BLaER1 treated with 17β-estradiol and CSF1 and Interleukin-3, amounts not matched to agents 10 nM and 100 nM (cell line): ENCODE data around the gene FOXRED2.
A peak's percentile ranks its signal among the peaks of the same experiment; 100 is the strongest.
"Not testable (repeated sequence)": the region's sequence is repeated elsewhere in the genome, so short reads cannot be mapped to it uniquely, and the experiment has no call there.

Experiments
- H3K27ac ChIP-seq, 11 experiments: shearing (Covaris generic); formaldehyde crosslinking; 2 replicates each; pipeline ENCODE4 v1.8.1; 2022
- H3K27me3 ChIP-seq, 11 experiments: shearing (Covaris generic); formaldehyde crosslinking; 2 replicates each; pipeline ENCODE4 v1.8.1; 2022
- H3K36me3 ChIP-seq, 11 experiments: shearing (Covaris generic); formaldehyde crosslinking; 2 replicates each; pipeline ENCODE4 v1.8.1; 2022
- H3K4me1 ChIP-seq, 10 experiments: shearing (Covaris generic); formaldehyde crosslinking; 2 replicates each; pipeline ENCODE4 v1.8.1; 2022
- H3K4me2 ChIP-seq, 11 experiments: shearing (Covaris generic); formaldehyde crosslinking; 2 replicates each; pipeline ENCODE4 v1.8.1; 2022
- H3K4me3 ChIP-seq, 10 experiments: shearing (Covaris generic); formaldehyde crosslinking; 2 replicates each; pipeline ENCODE4 v1.8.1; 2022
- H3K9ac ChIP-seq, 11 experiments: shearing (Covaris generic); formaldehyde crosslinking; 2 replicates each; pipeline ENCODE4 v1.8.1; 2022
- H3K9me3 ChIP-seq, 11 experiments: shearing (Covaris generic); formaldehyde crosslinking; replicated peaks in 1 of 11; 2 replicates each; pipeline ENCODE4 v1.8.1; 2022
- H4K20me1 ChIP-seq, 11 experiments: shearing (Covaris generic); formaldehyde crosslinking; 2 replicates each; pipeline ENCODE4 v1.8.1; 2022
- Cebpa-rat ChIP-seq, 11 experiments: shearing (Covaris generic); IDR thresholded peaks; 2 replicates each; pipeline ENCODE4 v1.8.1; 2022

Gene FOXRED2

DNA sequence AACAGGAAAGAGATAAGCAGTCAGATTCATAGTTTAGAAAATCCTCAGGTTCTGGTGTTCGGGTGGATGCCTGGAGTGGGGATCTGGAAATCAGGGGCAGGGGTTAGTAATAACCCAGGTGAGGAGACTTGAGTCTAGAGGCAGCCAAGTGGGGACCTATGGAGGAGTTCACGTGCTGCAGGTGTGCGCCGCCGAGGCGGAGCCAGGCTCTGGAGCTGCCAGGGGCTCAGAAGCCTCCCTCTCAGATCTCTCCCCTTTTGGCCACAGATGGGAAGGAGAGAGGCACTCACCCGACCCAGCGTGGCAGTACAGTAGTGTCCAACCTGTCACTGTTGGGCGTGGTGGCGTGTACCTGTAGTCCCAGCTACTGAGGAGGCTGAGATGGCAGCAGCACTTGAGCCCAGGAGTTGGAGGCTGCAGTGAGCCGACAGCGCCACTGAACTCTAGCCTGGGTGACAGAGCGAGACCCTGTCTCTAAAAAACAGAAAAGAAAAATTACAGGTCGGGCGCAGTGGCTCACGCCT is 52.9 kb downstream of the FOXRED2 start:
- Histone ChIP-seq H3K4me2 (peak overlapping the region; percentile 74 to 99 (median 91)), H3K4me3 (peak overlapping the region in 2 of 10 experiments; percentile 39 to 63; a peak in 2 of 20 replicates), H3K36me3 (no peaks in the 10 kb centered on the region), H3K27me3 (no peaks in the 10 kb centered on the region), H3K9me3 (no peaks in the 10 kb centered on the region), H3K9ac (peak overlapping the region in 8 of 11 experiments; percentile 69 to 77 (median 74); a peak in 12 of 22 replicates), H3K27ac (peak overlapping the region in 9 of 11 experiments; percentile 35 to 92 (median 88); a peak in 17 of 22 replicates), H4K20me1 (no peaks in the 10 kb centered on the region), H3K4me1 (peaks cover 78 to 100% (median 99%) of the 10 kb centered on the region in 10 experiments)
- no peak for TF ChIP-seq Cebpa-rat (IDR thresholded peaks at IDR 0.05)

DNA sequence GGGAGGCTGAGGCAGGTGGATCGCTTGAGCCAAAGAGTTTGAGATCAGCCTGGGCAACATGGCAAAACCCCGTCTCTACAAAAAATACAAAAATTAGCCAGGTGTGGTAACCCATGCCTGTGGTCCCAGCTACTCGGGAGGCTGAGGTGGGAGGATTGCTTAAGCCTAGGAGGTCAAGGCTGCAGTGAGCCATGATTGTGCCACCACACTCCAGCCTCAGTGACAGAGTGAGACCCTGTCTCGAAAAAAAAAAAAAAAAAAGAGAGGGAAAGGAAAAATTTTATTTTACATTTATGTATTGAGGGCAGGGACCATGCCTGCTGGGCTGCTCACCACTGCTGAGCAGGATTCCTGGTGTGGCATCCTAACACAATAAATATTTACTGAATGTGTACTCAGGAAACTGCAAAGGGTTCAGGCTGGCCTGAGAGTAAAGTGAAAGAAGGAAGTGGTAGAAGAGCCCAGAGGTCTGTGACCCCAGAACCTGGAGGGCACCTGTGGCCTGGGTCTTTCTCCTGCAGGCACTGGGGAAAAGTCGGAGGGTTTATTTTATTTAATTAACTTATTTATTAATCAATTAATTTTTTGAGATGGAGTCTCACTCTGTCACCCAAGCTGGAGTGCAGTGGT is 53.7 kb downstream of the FOXRED2 start:
- not testable (repeated sequence) for H4K20me1 ChIP-seq, H3K36me3 ChIP-seq, H3K9me3 ChIP-seq, H3K27me3 ChIP-seq
- peak overlapping the region; percentile 74 to 99 (median 91) for H3K4me2 ChIP-seq
- 0 out of 20 replicates have a peak overlapping the region, but pooled peaks of 2 of the 10 experiments have one; percentile 14 to 15 for H3K4me3 ChIP-seq
- peak overlapping the region in 10 of 11 experiments; percentile 60 to 92 (median 88); a peak in 19 of 22 replicates for H3K27ac ChIP-seq
- peaks cover 85 to 100% (median 99%) of the 10 kb centered on the region in 10 experiments for H3K4me1 ChIP-seq
- H3K9ac ChIP-seq = peak overlapping the region in 9 of 11 experiments; percentile 41 to 77 (median 73); a peak in 15 of 22 replicates

DNA sequence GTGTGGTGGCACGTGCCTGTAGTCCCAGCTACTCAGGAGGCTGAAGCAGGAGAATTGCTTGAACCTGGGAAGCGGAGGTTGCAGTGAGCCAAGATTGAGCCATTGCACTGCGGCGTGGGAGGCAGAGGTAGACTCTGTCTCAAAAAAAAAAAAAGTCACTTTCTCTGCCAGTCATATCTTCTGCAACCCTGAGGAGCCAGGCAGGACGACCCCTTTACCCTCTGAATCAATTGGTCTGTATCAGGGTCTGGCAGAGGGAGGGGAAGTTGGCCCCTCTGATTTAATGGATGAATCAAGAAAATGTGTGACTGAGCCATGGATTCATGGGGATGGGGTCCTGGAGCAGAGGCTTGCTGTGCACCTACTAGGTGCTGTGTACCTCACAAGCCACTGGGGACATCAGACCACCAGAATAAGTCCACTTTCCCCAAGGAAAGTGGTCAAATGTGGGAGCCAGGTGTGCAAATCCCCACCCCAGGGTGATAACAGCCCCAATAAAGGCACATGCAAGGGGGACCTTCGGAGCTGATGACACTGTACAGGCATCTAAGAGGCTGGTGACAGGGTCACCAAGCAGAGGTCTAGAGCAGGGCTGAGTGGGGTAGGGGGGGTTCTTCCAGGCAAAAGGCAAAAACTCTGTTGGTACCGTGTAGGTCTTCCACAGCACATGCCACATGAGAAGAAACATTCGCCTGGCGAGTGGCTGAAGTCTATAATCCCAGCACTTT is 54.4 kb downstream of the FOXRED2 start:
- Histone ChIP-seq H3K9me3 (no peaks in the 10 kb centered on the region), H3K4me3 (peak overlapping the region in 4 of 10 experiments; percentile 4 to 21 (median 18); a peak in 3 of 20 replicates), H3K27me3 (no peaks in the 10 kb centered on the region), H3K27ac (peak overlapping the region; percentile 11 to 92 (median 88); a peak in 21 of 22 replicates), H3K4me2 (peak overlapping the region; percentile 74 to 99 (median 91)), H3K4me1 (peaks cover 85 to 100% (median 99%) of the 10 kb centered on the region in 10 experiments), H3K9ac (peak overlapping the region in 10 of 11 experiments; percentile 37 to 77 (median 72); a peak in 18 of 22 replicates), H4K20me1 (no peaks in the 10 kb centered on the region), H3K36me3 (no peaks in the 10 kb centered on the region)
- no peak for TF ChIP-seq Cebpa-rat (IDR thresholded peaks at IDR 0.05)

DNA sequence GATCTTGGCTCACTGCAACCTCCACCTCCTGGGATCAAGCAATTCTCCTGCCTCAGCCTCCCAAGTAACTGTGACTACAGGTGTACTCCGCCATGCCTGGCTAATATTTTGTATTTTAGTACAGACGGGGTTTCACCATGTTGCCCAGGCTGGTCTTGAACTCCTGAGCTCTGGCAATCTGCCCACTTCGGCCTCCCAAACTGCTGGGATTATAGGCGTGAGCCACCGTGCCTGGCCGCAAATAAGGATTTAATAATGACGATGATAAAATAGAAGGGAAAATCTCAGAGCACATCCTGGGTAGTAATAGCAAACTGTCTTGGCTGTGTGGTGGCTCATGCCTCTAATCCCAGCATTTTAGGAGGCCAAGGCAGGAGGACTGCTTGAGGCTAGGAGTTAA is 55.9 kb downstream of the FOXRED2 start:
- not testable (repeated sequence) for H3K36me3 ChIP-seq

DNA sequence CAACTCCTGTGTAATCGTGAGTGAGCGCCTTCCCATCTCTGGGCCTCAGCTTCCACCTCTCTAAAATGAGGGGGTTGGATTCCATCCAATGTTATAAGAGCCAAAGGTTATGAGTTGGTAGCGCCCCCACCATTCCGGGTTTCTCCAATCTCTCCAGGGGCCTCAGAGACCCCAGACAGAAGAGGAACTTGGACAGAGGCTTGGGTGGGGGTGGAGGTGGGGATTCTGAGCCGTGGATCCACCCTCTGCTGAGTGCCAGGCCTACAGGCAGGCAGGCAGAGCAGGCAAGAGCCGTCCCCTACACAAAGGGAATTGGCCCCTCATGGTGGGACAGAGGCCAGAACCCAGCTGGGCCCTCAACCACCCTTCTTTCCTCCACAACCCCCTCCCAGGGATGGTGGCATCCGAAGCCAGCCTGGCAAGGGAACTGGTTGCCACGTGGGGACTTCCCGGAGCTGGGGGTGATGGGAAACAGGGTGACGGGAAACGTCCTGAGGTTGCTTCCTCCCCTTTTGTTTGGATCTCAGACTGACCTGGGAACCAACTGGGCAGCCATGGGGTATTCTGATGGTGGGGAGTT is 57.2 kb downstream of the FOXRED2 start:
- peak overlapping the region; percentile 59 to 99 (median 90) for H3K4me2 ChIP-seq
- H3K27ac ChIP-seq = peak overlapping the region in 10 of 11 experiments; percentile 60 to 92 (median 88); a peak in 21 of 22 replicates
- peak overlapping the region in 9 of 11 experiments; percentile 50 to 77 (median 70); a peak in 17 of 22 replicates for H3K9ac ChIP-seq
- H3K9me3 ChIP-seq = no peaks in the 10 kb centered on the region
- H3K27me3 ChIP-seq = no peaks in the 10 kb centered on the region
- no peaks in the 10 kb centered on the region for H4K20me1 ChIP-seq
- TF ChIP-seq Cebpa-rat (IDR thresholded peaks at IDR 0.05) = no peak
- H3K4me1 ChIP-seq = peaks cover 91 to 100% (median 98%) of the 10 kb centered on the region in 10 experiments
- H3K36me3 ChIP-seq = no peaks in the 10 kb centered on the region
- no peak overlapping the region; a peak in 1 of 20 replicates for H3K4me3 ChIP-seq

More for the DNA sequence above, 55.9 kb downstream of the FOXRED2 start:
- not testable (repeated sequence) for H3K9me3 ChIP-seq, H3K4me3 ChIP-seq, H4K20me1 ChIP-seq, H3K27me3 ChIP-seq
- H3K27ac ChIP-seq = peak overlapping the region; percentile 47 to 92 (median 88); a peak in 21 of 22 replicates
- H3K4me2 ChIP-seq = peak overlapping the region; percentile 74 to 99 (median 91); a peak in 21 of 22 replicates
- H3K4me1 ChIP-seq = peaks cover 91 to 100% (median 98%) of the 10 kb centered on the region in 10 experiments
- peak overlapping the region in 10 of 11 experiments; percentile 37 to 77 (median 72); a peak in 19 of 22 replicates for H3K9ac ChIP-seq

DNA sequence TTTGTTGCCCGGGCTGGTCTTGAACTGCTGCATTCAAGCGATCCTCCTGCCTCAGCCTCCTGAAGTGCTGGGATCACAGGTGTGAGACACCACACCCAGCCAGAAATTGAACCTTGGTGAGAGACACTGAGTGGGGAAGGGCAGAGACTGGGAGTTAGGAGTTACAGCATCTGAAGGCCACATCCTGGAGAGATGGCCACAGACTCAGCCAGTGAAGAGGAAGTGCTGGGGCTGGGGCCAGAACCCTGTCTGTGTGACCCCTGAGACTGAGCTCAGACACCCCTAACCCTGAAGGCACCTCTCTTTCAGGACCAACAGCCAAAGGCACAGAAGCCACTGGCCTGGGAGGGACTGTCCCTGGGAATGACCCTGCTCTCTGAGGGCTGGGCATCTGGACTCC is 59.2 kb downstream of the FOXRED2 start:
- no peak overlapping the region for H3K4me3 ChIP-seq
- no peaks in the 10 kb centered on the region for H4K20me1 ChIP-seq
- H3K27me3 ChIP-seq = no peaks in the 10 kb centered on the region
- no peaks in the 10 kb centered on the region for H3K36me3 ChIP-seq
- H3K9ac ChIP-seq = peak overlapping the region in 10 of 11 experiments; percentile 44 to 77 (median 66); a peak in 15 of 22 replicates
- peak overlapping the region in 10 of 11 experiments; percentile 64 to 92 (median 88); a peak in 19 of 22 replicates for H3K27ac ChIP-seq
- H3K4me1 ChIP-seq = peaks cover 90 to 99% (median 97%) of the 10 kb centered on the region in 10 experiments
- no peak for TF ChIP-seq Cebpa-rat (IDR thresholded peaks at IDR 0.05)
- peak overlapping the region; percentile 17 to 99 (median 90) for H3K4me2 ChIP-seq
- H3K9me3 ChIP-seq = no peaks in the 10 kb centered on the region

DNA sequence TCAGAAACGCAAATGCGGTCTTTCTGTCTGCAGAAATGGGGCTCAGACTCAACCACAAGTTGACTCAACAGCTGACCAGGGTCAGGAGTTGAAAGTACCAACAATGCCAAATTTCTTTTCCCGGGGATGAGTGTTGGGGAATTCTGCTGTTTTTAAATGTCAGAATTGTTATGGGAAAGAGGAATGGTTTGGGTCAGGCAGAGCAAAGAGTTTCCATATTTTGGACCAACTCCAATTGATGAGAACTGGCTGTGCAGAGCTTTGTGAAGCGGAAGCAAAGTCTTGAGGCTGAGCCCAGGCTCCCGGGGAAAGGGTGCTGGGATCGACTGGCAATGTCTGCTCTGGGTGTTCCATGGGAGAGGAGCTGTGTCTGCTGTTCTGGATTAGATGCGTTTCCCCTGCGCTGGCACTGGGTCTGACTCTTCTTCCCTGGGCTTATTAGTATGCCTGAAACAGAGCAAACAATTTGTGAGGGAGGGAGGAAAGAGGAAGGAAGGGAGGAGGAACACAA is 61.6 kb downstream of the FOXRED2 start:
- Histone ChIP-seq H3K36me3 (no peaks in the 10 kb centered on the region), H3K27ac (peak overlapping the region in 9 of 11 experiments; percentile 27 to 92 (median 86); a peak in 18 of 22 replicates), H3K4me3 (no peak overlapping the region), H3K9me3 (no peaks in the 10 kb centered on the region), H3K4me2 (peak overlapping the region; percentile 17 to 99 (median 59); a peak in 21 of 22 replicates), H3K27me3 (no peaks in the 10 kb centered on the region), H3K4me1 (peaks cover 89 to 100% (median 97%) of the 10 kb centered on the region in 10 experiments), H4K20me1 (no peaks in the 10 kb centered on the region), H3K9ac (peak overlapping the region in 7 of 11 experiments; percentile 13 to 40 (median 22); a peak in 8 of 22 replicates)
- TF ChIP-seq Cebpa-rat (IDR thresholded peaks at IDR 0.05) = no peak

DNA sequence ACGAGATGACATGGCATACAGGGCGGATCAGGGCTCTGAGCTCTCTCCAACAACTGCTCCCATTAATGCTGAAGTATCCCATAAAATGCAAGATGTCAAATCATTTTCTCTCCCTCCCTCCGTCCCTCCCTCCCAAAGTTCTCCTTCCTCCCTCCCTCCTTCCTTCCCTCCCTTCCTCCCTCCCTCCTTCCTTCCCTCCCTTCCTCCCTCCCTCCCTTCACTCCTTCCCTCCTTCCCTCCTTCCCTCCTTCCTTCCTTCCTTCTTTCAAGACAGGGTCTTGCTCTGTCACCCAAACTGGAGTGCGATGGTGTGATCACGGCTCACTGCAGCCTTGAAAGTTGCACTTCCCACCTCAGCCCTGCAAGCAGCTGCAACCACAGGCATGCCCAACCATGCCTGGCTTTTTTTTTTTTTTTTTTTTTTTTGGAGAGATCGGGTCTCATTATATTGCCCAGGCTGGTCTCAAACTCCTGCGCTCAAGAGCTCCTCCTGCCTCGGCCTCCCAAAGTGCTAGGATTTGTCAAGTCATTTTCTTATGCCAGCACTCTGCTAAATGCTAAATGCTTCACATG is 63.6 kb downstream of the FOXRED2 start:
- peaks cover 78 to 99% (median 95%) of the 10 kb centered on the region in 10 experiments for H3K4me1 ChIP-seq
- peak overlapping the region; percentile 56 to 99 (median 76) for H3K4me2 ChIP-seq
- no peaks in the 10 kb centered on the region for H3K27me3 ChIP-seq
- no peaks in the 10 kb centered on the region for H3K9me3 ChIP-seq
- H3K36me3 ChIP-seq = no peaks in the 10 kb centered on the region
- no peak for TF ChIP-seq Cebpa-rat (IDR thresholded peaks at IDR 0.05)
- H3K9ac ChIP-seq = peak overlapping the region in 7 of 11 experiments; percentile 10 to 53 (median 24); a peak in 9 of 22 replicates
- H3K27ac ChIP-seq = peak overlapping the region in 9 of 11 experiments; percentile 44 to 92 (median 76); a peak in 17 of 22 replicates
- H3K4me3 ChIP-seq = no peak overlapping the region
- no peaks in the 10 kb centered on the region for H4K20me1 ChIP-seq
